Measurements from ENCODE around the gene OR3A3. TPM values are rescaled to one million over a fixed set of nuclear protein-coding genes. Genes with fewer than 3 reads are reported as not detected.

The OR3A3 gene
- total and polyA plus RNA-seq, 2 experiments from 2014 or later = not detected

GRCh38 chr17:3381957-3382356 lies 29.2 kb upstream of the OR3A3 start:
- H3K36me3 Mint-ChIP-seq (ENCODE audit: low read depth) = peaks cover 11% of the 10 kb centered on the region
- Histone ChIP-seq H3K27ac (ENCODE audit: low read depth) (no peak overlapping the region), H3K9me2 (ENCODE audit: insufficient read depth) (no peaks in the 10 kb centered on the region; the same call in 1 of the 2 replicates), H3K4me1 (ENCODE audit: insufficient read depth) (no peaks in the 10 kb centered on the region), H3K27me3 (ENCODE audit: insufficient read depth) (peaks cover 18% of the 10 kb centered on the region), H3K4me3 (no peak overlapping the region), H3K79me2 (replicated peaks; ENCODE audit: insufficient read depth) (no peaks in the 10 kb centered on the region), H3F3A (replicated peaks; ENCODE audit: low read depth) (no peaks in the 10 kb centered on the region), H4K20me1 (replicated peaks; ENCODE audit: insufficient read depth) (no peaks in the 10 kb centered on the region), H2AFZ (no peak overlapping the region; the same call in 1 of the 2 replicates), H3K4me2 (no peak overlapping the region), H3K36me3 (ENCODE audit: insufficient read depth) (no peaks in the 10 kb centered on the region)
- H3K4me3 Mint-ChIP-seq = no peak overlapping the region
- H3K9me3 Mint-ChIP-seq = peaks cover 42% of the 10 kb centered on the region
- no peak overlapping the region for H3K27ac Mint-ChIP-seq
- no peak for TF ChIP-seq ZNF331 (CRISPR knock-in tag; IDR thresholded peaks at IDR 0.05; ENCODE audit: low read depth)
- TF ChIP-seq ZNF114 (CRISPR knock-in tag; IDR thresholded peaks at IDR 0.05) = no peak
- no peak for TF ChIP-seq ZNF462 (CRISPR knock-in tag; IDR thresholded peaks at IDR 0.05)
- no peak for TF ChIP-seq ETS1 (IDR thresholded peaks at IDR 0.05)
- no peak for TF ChIP-seq STAT1 (IDR thresholded peaks at IDR 0.05; ENCODE audit: unreplicated experiment)
- TF ChIP-seq POLR2AphosphoS5 (IDR thresholded peaks at IDR 0.05; ENCODE audit: low read depth) = no peak
- TF ChIP-seq REST (IDR thresholded peaks at IDR 0.05; ENCODE audit: unreplicated experiment) = no peak
- TF ChIP-seq NANOG (IDR thresholded peaks at IDR 0.05; ENCODE audit: borderline replicate concordance) = no peak
- no peak for TF ChIP-seq CTCF (conservative IDR thresholded peaks at IDR 0.05; ENCODE audit: low read depth in 2 of 2)
- TF ChIP-seq EZH2phosphoT487 (IDR thresholded peaks at IDR 0.05; ENCODE audit: unreplicated experiment) = no peak
- no peak for TF ChIP-seq CREB1 (CRISPR knock-in tag; IDR thresholded peaks at IDR 0.05; ENCODE audit: low read depth)
- no peak for TF ChIP-seq EZH2 (IDR thresholded peaks at IDR 0.05; ENCODE audit: low read depth, unreplicated experiment)
- ATAC-seq (peak; percentile 29), DNase-seq (ENCODE audit: low spot score) (peak; percentile 15)
- H3K4me1 Mint-ChIP-seq = no peaks in the 10 kb centered on the region; the same call in 2 of the 3 replicates
- H3K27me3 Mint-ChIP-seq (ENCODE audit: insufficient read depth, low read depth, poor library complexity) = peaks cover 13% of the 10 kb centered on the region

Data from GM23338 (cell line).